ENCODE measurements around the gene BICC1. TPM values are rescaled to one million over a fixed set of nuclear protein-coding genes. Genes with fewer than 3 reads are reported as not detected.

BICC1 gene
- total RNA-seq, 1 donor from 2014 or later, result 9.3 TPM

DNA sequence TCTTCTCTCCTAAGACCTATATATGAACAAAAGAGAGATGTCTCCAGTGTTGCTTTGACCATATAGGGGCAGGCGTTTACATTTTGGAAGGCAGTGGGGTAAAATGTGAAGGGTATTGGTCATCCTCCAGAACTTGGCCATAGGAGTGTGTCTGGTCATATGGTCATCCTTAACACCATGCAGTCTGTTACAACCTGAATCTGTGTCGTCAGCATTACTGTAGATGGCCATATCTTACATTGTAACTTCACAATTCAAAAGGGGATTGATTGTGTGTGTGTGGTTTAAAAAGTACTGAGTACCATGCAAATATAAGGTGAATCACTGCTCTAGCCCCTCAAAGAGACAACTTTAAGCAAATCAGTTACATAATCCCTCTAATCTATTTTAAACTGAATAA, 311.7 kb downstream of the BICC1 start:
- intact Hi-C loops (cut with DNase I), result no loop called here
- TF ChIP-seq, protein P1, sequence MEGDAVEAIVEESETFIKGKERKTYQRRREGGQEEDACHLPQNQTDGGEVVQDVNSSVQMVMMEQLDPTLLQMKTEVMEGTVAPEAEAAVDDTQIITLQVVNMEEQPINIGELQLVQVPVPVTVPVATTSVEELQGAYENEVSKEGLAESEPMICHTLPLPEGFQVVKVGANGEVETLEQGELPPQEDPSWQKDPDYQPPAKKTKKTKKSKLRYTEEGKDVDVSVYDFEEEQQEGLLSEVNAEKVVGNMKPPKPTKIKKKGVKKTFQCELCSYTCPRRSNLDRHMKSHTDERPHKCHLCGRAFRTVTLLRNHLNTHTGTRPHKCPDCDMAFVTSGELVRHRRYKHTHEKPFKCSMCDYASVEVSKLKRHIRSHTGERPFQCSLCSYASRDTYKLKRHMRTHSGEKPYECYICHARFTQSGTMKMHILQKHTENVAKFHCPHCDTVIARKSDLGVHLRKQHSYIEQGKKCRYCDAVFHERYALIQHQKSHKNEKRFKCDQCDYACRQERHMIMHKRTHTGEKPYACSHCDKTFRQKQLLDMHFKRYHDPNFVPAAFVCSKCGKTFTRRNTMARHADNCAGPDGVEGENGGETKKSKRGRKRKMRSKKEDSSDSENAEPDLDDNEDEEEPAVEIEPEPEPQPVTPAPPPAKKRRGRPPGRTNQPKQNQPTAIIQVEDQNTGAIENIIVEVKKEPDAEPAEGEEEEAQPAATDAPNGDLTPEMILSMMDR (IDR thresholded peaks at IDR 0.05), result no peak
- Histone ChIP-seq H3K36me3 (peaks cover 0 to 6% of the 10 kb centered on the region in 2 donors), H3K27ac (no peak overlapping the region), H3K27me3 (no peaks in the 10 kb centered on the region), H3K4me3 (no peak overlapping the region), H3K4me1 (no peaks in the 10 kb centered on the region), H3K9me3 (no peaks in the 10 kb centered on the region)
- no peak for DNase-seq (ENCODE audit: low spot score in 2 of 2)

DNA sequence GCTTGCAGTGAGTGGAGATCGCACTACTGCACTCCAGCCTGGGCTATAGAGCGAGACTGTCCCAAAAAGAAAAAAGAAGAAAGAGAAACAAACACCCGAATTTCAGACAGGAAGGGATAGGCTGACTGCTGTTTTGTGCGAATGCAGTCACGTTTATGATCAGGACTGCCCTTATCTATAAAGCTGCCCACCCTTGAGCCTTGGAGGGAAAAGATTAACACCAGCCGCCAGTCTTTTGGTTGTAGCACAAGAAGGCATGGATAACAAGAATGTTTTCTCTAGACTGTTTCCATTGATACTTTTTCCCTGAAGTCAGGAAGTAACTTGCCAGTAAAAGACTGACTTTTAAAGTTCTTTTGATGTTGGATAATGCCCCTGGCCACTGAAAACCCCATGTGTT, 314.0 kb downstream of the BICC1 start:
- Histone ChIP-seq H3K36me3 (peaks cover 0 to 6% of the 10 kb centered on the region in 2 donors), H3K4me1 (no peaks in the 10 kb centered on the region), H3K27ac (no peak overlapping the region), H3K27me3 (no peaks in the 10 kb centered on the region), H3K9me3 (no peaks in the 10 kb centered on the region), H3K4me3 (no peak overlapping the region)
- TF ChIP-seq, protein P1 (IDR thresholded peaks at IDR 0.05), result no peak
- intact Hi-C loops (cut with DNase I), result no loop called here
- no peak for DNase-seq (ENCODE audit: low spot score in 2 of 2)

DNA sequence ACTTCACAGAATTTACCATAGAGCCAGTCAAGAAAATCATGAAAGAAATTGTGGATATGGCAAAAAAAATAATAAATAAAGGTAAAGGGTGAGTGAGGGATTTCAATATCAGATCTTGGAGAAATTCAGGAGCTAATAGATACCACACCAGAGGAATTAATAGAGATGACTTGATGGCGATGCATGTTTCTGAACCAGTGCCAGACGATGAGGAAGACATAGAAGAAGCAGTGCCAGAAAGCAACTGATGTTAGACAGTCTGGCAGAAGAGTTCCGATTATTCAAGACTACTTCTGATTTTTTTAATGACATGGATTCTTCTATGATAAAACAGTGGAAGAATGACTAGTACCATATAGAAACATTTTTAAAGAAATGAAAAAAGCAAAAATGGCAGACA, 314.7 kb downstream of the BICC1 start:
- Histone ChIP-seq H3K9me3 (no peaks in the 10 kb centered on the region), H3K27ac (no peak overlapping the region), H3K27me3 (no peaks in the 10 kb centered on the region), H3K4me1 (no peaks in the 10 kb centered on the region), H3K36me3 (peaks cover 0 to 6% of the 10 kb centered on the region in 2 donors), H3K4me3 (no peak overlapping the region)
- DNase-seq (ENCODE audit: low spot score in 2 of 2), result no peak
- TF ChIP-seq, protein P1 (IDR thresholded peaks at IDR 0.05), result no peak
- intact Hi-C loops (cut with DNase I), result no loop called here

DNA sequence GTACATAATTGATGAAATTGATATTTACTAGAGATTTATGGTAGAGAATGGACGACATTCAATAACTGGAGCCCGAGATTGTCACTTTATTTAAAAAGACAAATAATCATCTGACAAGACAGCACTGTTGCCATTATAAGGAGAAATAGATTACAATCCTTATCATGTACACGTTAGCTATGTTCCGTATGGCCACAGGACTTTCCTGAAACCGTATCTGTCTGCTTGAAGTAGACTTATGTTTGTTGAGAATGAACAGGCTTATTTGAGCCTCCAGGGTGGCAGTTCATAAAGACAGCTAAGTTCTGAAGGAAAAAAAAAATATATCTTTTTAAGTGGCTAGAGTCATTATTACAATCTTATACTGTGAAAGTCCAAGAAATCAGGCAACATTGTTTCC, 317.2 kb downstream of the BICC1 start:
- no peak overlapping the region for H3K27ac ChIP-seq
- TF ChIP-seq, protein P1 (IDR thresholded peaks at IDR 0.05), result no peak
- H3K36me3 ChIP-seq, result peaks cover 0 to 3% of the 10 kb centered on the region in 2 donors
- H3K4me3 ChIP-seq, result no peak overlapping the region
- H3K27me3 ChIP-seq, result no peaks in the 10 kb centered on the region
- DNase-seq (ENCODE audit: low spot score in 2 of 2), result no peak
- peaks cover 0 to 12% of the 10 kb centered on the region in 2 donors for H3K4me1 ChIP-seq
- H3K9me3 ChIP-seq, result no peaks in the 10 kb centered on the region
- intact Hi-C loops (cut with DNase I), result no loop called here

DNA sequence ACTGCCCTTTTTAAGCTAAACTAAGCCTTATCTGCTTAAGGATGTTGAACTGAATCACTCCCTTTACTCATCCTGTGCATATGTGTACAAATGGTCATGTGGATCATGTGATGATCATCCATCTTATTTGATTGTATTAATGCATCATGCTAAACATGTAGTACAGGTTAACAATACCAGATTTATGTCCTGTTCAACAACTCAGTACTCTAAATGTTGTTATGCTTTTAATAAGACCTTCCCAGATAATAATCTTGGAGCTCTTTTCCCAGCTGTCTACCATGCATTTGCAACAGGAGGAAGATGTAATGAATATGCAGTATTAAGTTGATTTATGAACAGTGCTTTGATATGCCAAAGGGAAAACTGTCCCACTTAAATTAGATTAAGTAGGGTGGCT, 318.0 kb downstream of the BICC1 start:
- Histone ChIP-seq H3K27ac (no peak overlapping the region), H3K9me3 (no peaks in the 10 kb centered on the region), H3K27me3 (no peaks in the 10 kb centered on the region), H3K4me1 (peaks cover 0 to 12% of the 10 kb centered on the region in 2 donors), H3K36me3 (peaks cover 0 to under 1% of the 10 kb centered on the region in 2 donors), H3K4me3 (no peak overlapping the region)
- intact Hi-C loops (cut with DNase I), result no loop called here
- TF ChIP-seq, protein P1 (IDR thresholded peaks at IDR 0.05), result no peak
- DNase-seq (ENCODE audit: low spot score in 2 of 2), result no peak

Data from ascending aorta (tissue), 2 donors.